Heart left ventricle (tissue), 16 donors: ENCODE measurements around the gene H2AZ1. TPM values are rescaled to one million over a fixed set of nuclear protein-coding genes. Genes with fewer than 3 reads are reported as not detected.

Experiments
- ATAC-seq, 4 donors: fragments of 200-7000 bp; cut with Tn5 transposase; one replicate each; pipeline ENCODE4 v1.9.1; 2020 to 2022; ENCODE audit warnings: moderate library complexity in 4 of 4, mild to moderate bottlenecking in 3 of 4, moderate number of reproducible peaks in 1 of 4
- DNase-seq, 5 donors: peaks; one replicate each; pipeline ENCODE4 v3.0.0-alpha.2; 2020
- H3K27ac ChIP-seq, 12 donors: fragments of 200-600 bp; sonication (generic) in 4 of 12; one replicate each; pipeline versions ENCODE4 v1.5.0 to v1.8.0; 2016 to 2022; ENCODE audit warnings: mild to moderate bottlenecking in 2 of 12
- H3K27me3 ChIP-seq, 9 donors: fragments of 200-600 bp; sonication (generic) in 2 of 9; one replicate each; pipeline versions ENCODE4 v1.5.1 to v1.8.0; 2016 to 2022; ENCODE audit warnings: mild to moderate bottlenecking in 3 of 9
- H3K36me3 ChIP-seq, 9 donors: fragments of 200-600 bp; sonication (generic) in 2 of 9; one replicate each; pipeline versions ENCODE4 v1.5.0 to v1.8.0; 2018 to 2022; ENCODE audit warnings: mild to moderate bottlenecking in 2 of 9
- H3K4me1 ChIP-seq, 12 donors: fragments of 200-600 bp; sonication (generic) in 4 of 12; one replicate each; pipeline versions ENCODE4 v1.5.0 to v1.8.0; 2016 to 2022; ENCODE audit warnings: mild to moderate bottlenecking in 3 of 12
- H3K4me3 ChIP-seq, 12 donors: fragments of 200-600 bp; sonication (generic) in 4 of 12; one replicate each; pipeline versions ENCODE4 v1.5.0 to v1.8.0; 2017 to 2022; ENCODE audit warnings: mild to moderate bottlenecking in 9 of 12, moderate library complexity in 4 of 12
- H3K9me3 ChIP-seq, 12 donors: fragments of 200-600 bp; sonication (generic) in 4 of 12; one replicate each; pipeline versions ENCODE4 v1.5.0 to v1.8.0; 2016 to 2022; ENCODE audit warnings: mild to moderate bottlenecking in 1 of 12
- CTCF ChIP-seq, 12 donors: fragments of 200-600 bp; sonication (generic) in 4 of 12; IDR thresholded peaks; one replicate each; pipeline versions ENCODE4 v1.5.0 to v1.8.0; 2018 to 2022; ENCODE audit warnings: antibody characterized with exemption in 12 of 12, mild to moderate bottlenecking in 5 of 12
- POLR2A ChIP-seq, 2 donors: fragments of 450-650 bp; IDR thresholded peaks; one replicate each; pipeline ENCODE4 v1.6.1; 2017; ENCODE audit warnings: antibody characterized with exemption in 2 of 2, mild to moderate bottlenecking in 2 of 2, moderate library complexity in 2 of 2
- whole genome bisulfite sequencing, 4 donors: extraction: QIAGEN DNeasy Blood & Tissue Kit in 2 of 4; methylation state at CpG; one replicate each; pipeline versions ENCODE4 v1.1.5 to v1.1.7; 2013 to 2018; 5-methylcytosine and 5-hydroxymethylcytosine counted together
- intact Hi-C, 10 donors: fragments of 100-400 bp; cut with DNase I; formaldehyde crosslinking; loops; one replicate each; pipeline versions ENCODE4 v1.11.1 to v1.14.2; 2022
- polyA plus RNA-seq, 2 donors: library from polyadenylated mRNA; stranded (reverse); fragments of 200-250 nt; gene quantifications; one replicate each; pipeline ENCODE4 v1.2.3, GENCODE V29; 2013
- total RNA-seq, 9 donors: library from RNA; depleted of rRNA in 2 of 9; stranded (reverse); fragments of >200 nt in 2 of 9; fragmentation: NEBNext Ultra II Directional in 3 of 9; extraction: Animal tissue kit (Norgen Biotek cat#: 25700) in 3 of 9; gene quantifications; one replicate each; pipeline versions ENCODE4 v1.1.0 to v1.2.4, GENCODE V29; 2016 to 2023
- donor health status: ischemic (EF 13 %, LVEDD 7.1; RV severe dilation, severe dysfunction).
- donor health status: healthy with polysubstance abuse.
- donor health status: DM: no; HTN: yes; CAD: no.
- donor health status: DM: no; HTN: no; CAD: no.
- donor health status: ischemic (EF 25% LVEDD 6.9; RV normal size, moderate dysfunction).
- donor health status: ischemic (EF 25% LVEDD 5.7; RV mildly dilated, moderate dysfunction).
- donor health status: healthy.
- donor health status: DM: yes; HTN: yes; CAD: no.
- donor health status: ischemic (EF 35%, LVEDD 5.7; RV mildly dilated, moderate dysfunction).
- donor health status: nonischemic (EF 11% LVEDD 7.7; RV severe dilation, severe dysfunction).
- donor health status: DM: yes; HTN: yes; CAD: no.
- donor health status: PGD.
- donor health status: ischemic (EF 29% LVEDD 5.4; RV normal size, mild dysfunction).
- donor health status: nonischemic (EF 23%, LVEDD 6.1; RV moderate dilation, normal function).

Gene H2AZ1
- total and polyA plus RNA-seq, 11 donors, result 41.1 to 255 (median 81.9) TPM

GRCh38 chr4:99918656-99919055 is 31.4 kb downstream of the H2AZ1 start:
- intact Hi-C loops, result no loop called here
- peaks cover 0 to 13% (median 2%) of the 10 kb centered on the region in 12 donors for H3K9me3 ChIP-seq
- TF ChIP-seq CTCF (IDR thresholded peaks at IDR 0.05) (no peak), POLR2A (IDR thresholded peaks at IDR 0.05) (no peak)
- no peak overlapping the region for H3K27ac ChIP-seq
- ATAC-seq, result no peak
- no peak overlapping the region for H3K4me3 ChIP-seq
- 89 to 100% (median 96%) methylated on average over 2 of the region's 2 CpGs for WGBS, 4 donors
- H3K36me3 ChIP-seq, result peaks cover 0 to 80% (median 60%) of the 10 kb centered on the region in 9 donors
- no peak for DNase-seq
- no peaks in the 10 kb centered on the region for H3K4me1 ChIP-seq
- H3K27me3 ChIP-seq, result no peaks in the 10 kb centered on the region

GRCh38 chr4:99917575-99917974 is 32.5 kb downstream of the H2AZ1 start:
- no peak for TF ChIP-seq CTCF (IDR thresholded peaks at IDR 0.05)
- TF ChIP-seq POLR2A (IDR thresholded peaks at IDR 0.05), result no peak
- DNase-seq (no peak), ATAC-seq (no peak)
- intact Hi-C loops, result no loop called here
- WGBS, 4 donors, result 95 to 98% (median 98%) methylated on average over 3 of the region's 3 CpGs
- Histone ChIP-seq H3K4me1 (no peaks in the 10 kb centered on the region), H3K9me3 (peaks cover 0 to 13% (median 2%) of the 10 kb centered on the region in 12 donors), H3K4me3 (no peak overlapping the region), H3K27me3 (no peaks in the 10 kb centered on the region), H3K27ac (no peak overlapping the region), H3K36me3 (peaks cover 0 to 76% (median 55%) of the 10 kb centered on the region in 9 donors)

- peaks cover 0 to 13% (median 2%) of the 10 kb centered on the region in 12 donors for H3K9me3 ChIP-seq
- H3K27ac ChIP-seq, result no peak overlapping the region
- H3K36me3 ChIP-seq, result peaks cover 0 to 61% (median 42%) of the 10 kb centered on the region in 9 donors
- no peak overlapping the region for H3K4me3 ChIP-seq
- ATAC-seq, result no peak
- no peaks in the 10 kb centered on the region for H3K4me1 ChIP-seq
- intact Hi-C loops, result no loop called here
- 90 to 96% (median 94%) methylated on average over 2 of the region's 2 CpGs for WGBS, 4 donors
- TF ChIP-seq CTCF (IDR thresholded peaks at IDR 0.05), result no peak
- no peak for TF ChIP-seq POLR2A (IDR thresholded peaks at IDR 0.05)
- DNase-seq, result no peak
- no peaks in the 10 kb centered on the region for H3K27me3 ChIP-seq
Measured at GRCh38 chr4:99915449-99915848, 34.6 kb downstream of the H2AZ1 start.

Other genes with a start within 250 kb of the H2AZ1 start
- gene DAPP1, start 133.4 kb downstream of the H2AZ1 start, total RNA-seq, result 1 to 10 TPM in 2 of 9 donors, under 1 TPM in 7; 0.19 to 7.5 (median 0.34) TPM
- gene DAPP1, start 133.4 kb downstream of the H2AZ1 start, polyA plus RNA-seq, result under 1 TPM; 0.23 to 0.30 TPM
- 10 to 100 TPM; 26.6 to 40.0 (median 32.9) TPM for gene LAMTOR3, start 55.8 kb downstream of the H2AZ1 start, total RNA-seq
- gene LAMTOR3, start 55.8 kb downstream of the H2AZ1 start, polyA plus RNA-seq, result 10 to 100 TPM; 34.1 to 36.7 TPM
- gene DNAJB14, start 3.7 kb downstream of the H2AZ1 start, total RNA-seq, result 10 to 100 TPM in 7 of 9 donors, 1 to 10 TPM in 2; 8.9 to 26.7 (median 16.2) TPM
- 10 to 100 TPM in 1 of 2 donors, 1 to 10 TPM in 1; 5.4 to 11.5 TPM for gene DNAJB14, start 3.7 kb downstream of the H2AZ1 start, polyA plus RNA-seq
- gene DDIT4L, start 240.2 kb upstream of the H2AZ1 start, total RNA-seq, result 1 to 10 TPM in 2 of 9 donors, under 1 TPM in 6, not detected in 1; 0.28 to 3.4 (median 0.61) TPM
- under 1 TPM; 0.34 to 0.36 TPM for gene DDIT4L, start 240.2 kb upstream of the H2AZ1 start, polyA plus RNA-seq